ENCODE measurements around the gene NUP62. TPM values are rescaled to one million over a fixed set of nuclear protein-coding genes. Genes with fewer than 3 reads are reported as not detected.

NUP62 gene
- total RNA-seq, 1 donor from 2014 or later = 85.9 TPM

DNA sequence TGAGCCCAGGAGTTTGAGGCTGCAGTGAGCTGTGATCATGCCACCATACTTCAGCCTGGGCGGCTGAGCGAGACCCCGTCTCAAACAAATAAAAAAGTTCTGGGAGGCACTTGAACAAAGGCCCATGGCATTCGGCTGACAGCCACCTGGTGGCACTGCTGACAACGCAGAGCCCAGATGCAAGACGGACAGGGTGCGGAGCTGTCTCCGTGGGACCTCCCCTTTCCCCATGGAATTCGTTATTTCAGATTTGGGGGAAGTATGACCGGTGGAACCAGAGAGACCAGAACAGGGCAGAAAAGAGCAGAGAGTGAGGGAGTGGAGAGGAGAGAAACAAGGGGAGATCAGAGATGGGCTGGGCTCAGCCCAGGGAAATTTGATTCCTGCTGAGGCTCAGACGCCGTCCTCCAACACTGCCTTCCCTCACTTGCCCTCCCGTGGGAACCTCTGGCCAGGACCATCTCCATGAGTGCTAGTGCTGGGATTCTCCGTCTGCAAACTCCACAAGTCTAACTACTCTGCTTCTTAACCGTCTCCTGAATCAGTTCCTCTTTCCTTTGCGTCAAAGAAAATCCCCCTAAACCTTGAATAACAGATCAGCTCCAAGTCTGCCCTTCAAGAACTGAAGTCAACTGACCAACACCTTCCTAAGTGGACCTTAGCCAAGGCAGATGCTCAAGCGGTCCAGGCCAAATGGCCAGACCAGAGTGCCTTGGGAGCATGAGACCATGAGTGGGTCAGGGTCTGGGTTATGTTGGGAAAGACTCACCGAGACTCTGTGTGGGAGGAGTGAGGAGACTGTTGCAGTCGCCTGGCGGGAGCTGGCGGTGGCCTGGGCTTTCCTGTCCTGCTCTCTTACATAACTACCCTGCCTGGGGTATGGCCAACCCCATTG lies 12.2 kb downstream of the NUP62 start:
- H3K27me3 Mint-ChIP-seq = no peaks in the 10 kb centered on the region
- peak overlapping the region; percentile 90 for H3K27ac Mint-ChIP-seq
- DNase-seq (ENCODE audit: low spot score, unreplicated experiment) = no peak
- H3K9me3 Mint-ChIP-seq (ENCODE audit: low read depth) = no peaks in the 10 kb centered on the region
- H3K36me3 Mint-ChIP-seq (ENCODE audit: insufficient read depth) = peaks cover 35% of the 10 kb centered on the region
- peaks cover 29% of the 10 kb centered on the region for H3K4me1 Mint-ChIP-seq (ENCODE audit: low read depth)
- H3K4me3 Mint-ChIP-seq (ENCODE audit: low read depth) = no peak overlapping the region
- peak; percentile 40 for TF ChIP-seq CTCF (IDR thresholded peaks at IDR 0.05; ENCODE audit: unreplicated experiment)

DNA sequence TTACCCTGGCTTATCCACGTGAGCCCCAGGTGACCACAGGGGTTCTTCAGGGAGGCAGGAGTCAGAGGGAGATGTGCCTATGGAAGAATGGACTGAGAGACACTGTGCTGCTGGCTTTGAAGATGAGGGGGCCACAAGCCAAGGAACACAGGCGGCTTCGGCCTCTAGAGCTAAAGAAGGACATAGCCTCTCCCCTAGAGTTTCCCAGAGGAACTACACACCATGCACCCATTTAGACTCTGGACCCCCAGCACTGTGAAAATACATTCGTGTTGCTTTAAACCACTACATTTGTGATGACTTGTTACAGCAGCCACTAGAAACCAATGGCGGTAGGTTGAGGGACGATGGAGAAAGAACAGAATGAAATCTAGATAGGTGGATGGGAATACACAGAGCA lies 14.0 kb downstream of the NUP62 start:
- Mint-ChIP-seq H3K27ac (no peak overlapping the region), H3K36me3 (ENCODE audit: insufficient read depth) (peaks cover 33% of the 10 kb centered on the region), H3K4me1 (ENCODE audit: low read depth) (peaks cover 16% of the 10 kb centered on the region), H3K4me3 (ENCODE audit: low read depth) (no peak overlapping the region), H3K27me3 (no peaks in the 10 kb centered on the region), H3K9me3 (ENCODE audit: low read depth) (no peaks in the 10 kb centered on the region)
- TF ChIP-seq CTCF (IDR thresholded peaks at IDR 0.05; ENCODE audit: unreplicated experiment) = peak; percentile 19
- no peak for DNase-seq (ENCODE audit: low spot score, unreplicated experiment)

DNA sequence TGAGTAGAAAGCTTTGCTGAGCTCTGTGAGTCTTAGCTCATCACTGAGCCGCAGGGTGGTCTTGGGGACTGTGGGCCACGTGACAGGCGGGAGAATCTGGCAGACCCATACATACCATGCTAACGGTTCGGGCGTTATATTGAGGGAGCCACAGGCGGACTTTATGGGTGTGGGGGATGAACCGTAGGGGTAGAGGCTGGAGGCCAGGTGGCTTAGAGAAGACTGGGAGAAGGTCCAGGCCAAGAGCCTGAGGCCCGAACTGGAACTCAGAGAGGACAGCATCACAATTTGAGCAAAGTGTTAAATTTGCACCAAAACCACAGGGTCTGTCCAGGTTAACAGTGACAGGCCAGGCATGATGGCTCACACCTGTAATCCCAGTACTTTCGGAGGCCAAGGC lies 15.6 kb downstream of the NUP62 start:
- Mint-ChIP-seq H3K27ac (peak overlapping the region; percentile 78), H3K4me3 (ENCODE audit: low read depth) (no peak overlapping the region), H3K9me3 (ENCODE audit: low read depth) (no peaks in the 10 kb centered on the region), H3K27me3 (no peaks in the 10 kb centered on the region), H3K4me1 (ENCODE audit: low read depth) (peaks cover 16% of the 10 kb centered on the region), H3K36me3 (ENCODE audit: insufficient read depth) (peaks cover 32% of the 10 kb centered on the region)
- no peak for DNase-seq (ENCODE audit: low spot score, unreplicated experiment)
- TF ChIP-seq CTCF (IDR thresholded peaks at IDR 0.05; ENCODE audit: unreplicated experiment) = no peak

GRCh38 chr19:49912965-49913685 lies 16.2 kb downstream of the NUP62 start:
- no peaks in the 10 kb centered on the region for H3K9me3 Mint-ChIP-seq (ENCODE audit: low read depth)
- no peaks in the 10 kb centered on the region for H3K27me3 Mint-ChIP-seq
- peak overlapping the region; percentile 78 for H3K27ac Mint-ChIP-seq
- H3K4me1 Mint-ChIP-seq (ENCODE audit: low read depth) = peaks cover 16% of the 10 kb centered on the region
- peaks cover 30% of the 10 kb centered on the region for H3K36me3 Mint-ChIP-seq (ENCODE audit: insufficient read depth)
- peak; percentile 50 for TF ChIP-seq CTCF (IDR thresholded peaks at IDR 0.05; ENCODE audit: unreplicated experiment)
- no peak overlapping the region for H3K4me3 Mint-ChIP-seq (ENCODE audit: low read depth)
- DNase-seq (ENCODE audit: low spot score, unreplicated experiment) = no peak

DNA sequence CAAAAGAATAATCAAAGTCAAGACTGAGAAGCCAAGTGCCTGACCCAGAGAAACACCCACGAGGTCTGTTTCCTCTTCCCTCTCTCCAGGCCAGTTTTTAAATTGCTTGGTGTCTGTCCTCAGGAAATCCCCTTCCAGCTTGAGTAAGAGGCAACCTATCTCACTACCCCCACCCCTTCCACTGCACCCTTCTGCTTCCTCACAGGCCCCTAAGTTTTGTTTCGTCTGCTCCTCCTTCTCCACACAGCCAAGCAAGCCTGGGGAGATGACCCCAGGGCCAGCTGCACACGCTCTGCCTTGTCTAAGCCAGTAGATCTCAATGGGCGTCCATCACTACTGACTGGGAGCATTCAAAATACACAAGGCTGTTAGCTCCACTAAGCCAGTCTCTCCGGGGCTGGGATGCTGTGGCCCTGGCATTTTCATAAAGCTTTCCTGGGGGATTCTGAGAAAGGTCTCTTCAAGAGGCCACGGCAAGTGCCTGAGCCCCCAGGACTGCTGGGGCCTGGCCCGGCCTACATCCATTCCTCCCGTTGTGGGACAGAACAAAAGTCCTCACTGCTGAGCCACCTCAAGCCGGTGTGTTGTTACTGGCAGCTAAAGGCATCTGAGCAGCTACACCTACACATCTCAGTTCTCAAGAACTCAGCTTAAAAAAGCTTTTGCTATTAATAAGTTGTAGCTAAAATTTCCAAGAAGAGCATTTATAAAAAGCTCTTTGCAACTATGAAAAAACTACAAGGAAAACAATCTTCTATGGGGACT lies 17.7 kb downstream of the NUP62 start:
- no peak for TF ChIP-seq CTCF (IDR thresholded peaks at IDR 0.05; ENCODE audit: unreplicated experiment)
- no peak for DNase-seq (ENCODE audit: low spot score, unreplicated experiment)
- Mint-ChIP-seq H3K4me1 (ENCODE audit: low read depth) (peaks cover 13% of the 10 kb centered on the region), H3K4me3 (ENCODE audit: low read depth) (no peak overlapping the region), H3K36me3 (ENCODE audit: insufficient read depth) (peaks cover 30% of the 10 kb centered on the region), H3K9me3 (ENCODE audit: low read depth) (no peaks in the 10 kb centered on the region), H3K27ac (peak overlapping the region; percentile 1), H3K27me3 (no peaks in the 10 kb centered on the region)
